ENCODE results near the gene RIPOR2. TPM values are rescaled to one million over a fixed set of nuclear protein-coding genes. Genes with fewer than 3 reads are reported as not detected.
A peak's percentile ranks its signal among the peaks of the same experiment; 100 is the strongest.

Gene RIPOR2
- total RNA-seq, 1 donor from 2014 or later: 9.4 TPM

DNA sequence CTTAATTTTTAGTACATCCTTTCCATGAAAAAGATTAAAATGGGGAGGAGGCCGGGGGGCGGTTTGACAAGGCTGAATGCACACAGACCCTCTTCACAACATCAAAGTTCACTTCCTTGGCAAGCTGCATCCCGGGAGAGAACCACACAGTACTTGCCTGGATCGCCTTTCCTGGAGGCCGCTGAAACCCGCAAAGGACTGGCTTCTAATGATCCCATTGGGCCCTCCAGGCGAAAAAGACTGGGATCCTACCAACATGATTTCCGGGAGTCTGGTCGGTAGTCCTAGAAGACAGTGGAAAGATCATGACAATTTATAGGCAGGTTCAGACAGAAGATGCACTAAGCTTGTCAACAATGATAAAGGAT, 60.2 kb downstream of the RIPOR2 start:
- no peak overlapping the region for H3K4me3 Mint-ChIP-seq (ENCODE audit: low read depth)
- no peak for DNase-seq (ENCODE audit: low spot score)
- H3K36me3 Mint-ChIP-seq (ENCODE audit: low read depth): peaks cover 87% of the 10 kb centered on the region
- peaks cover 7% of the 10 kb centered on the region for H3K4me1 Mint-ChIP-seq (ENCODE audit: low read depth)
- no peak overlapping the region for H3K27ac Mint-ChIP-seq
- H3K9me3 Mint-ChIP-seq: peaks cover 25% of the 10 kb centered on the region
- H3K27me3 Mint-ChIP-seq (ENCODE audit: low read depth): no peaks in the 10 kb centered on the region
- intact Hi-C loops (cut with micrococcal nuclease): no loop called here

DNA sequence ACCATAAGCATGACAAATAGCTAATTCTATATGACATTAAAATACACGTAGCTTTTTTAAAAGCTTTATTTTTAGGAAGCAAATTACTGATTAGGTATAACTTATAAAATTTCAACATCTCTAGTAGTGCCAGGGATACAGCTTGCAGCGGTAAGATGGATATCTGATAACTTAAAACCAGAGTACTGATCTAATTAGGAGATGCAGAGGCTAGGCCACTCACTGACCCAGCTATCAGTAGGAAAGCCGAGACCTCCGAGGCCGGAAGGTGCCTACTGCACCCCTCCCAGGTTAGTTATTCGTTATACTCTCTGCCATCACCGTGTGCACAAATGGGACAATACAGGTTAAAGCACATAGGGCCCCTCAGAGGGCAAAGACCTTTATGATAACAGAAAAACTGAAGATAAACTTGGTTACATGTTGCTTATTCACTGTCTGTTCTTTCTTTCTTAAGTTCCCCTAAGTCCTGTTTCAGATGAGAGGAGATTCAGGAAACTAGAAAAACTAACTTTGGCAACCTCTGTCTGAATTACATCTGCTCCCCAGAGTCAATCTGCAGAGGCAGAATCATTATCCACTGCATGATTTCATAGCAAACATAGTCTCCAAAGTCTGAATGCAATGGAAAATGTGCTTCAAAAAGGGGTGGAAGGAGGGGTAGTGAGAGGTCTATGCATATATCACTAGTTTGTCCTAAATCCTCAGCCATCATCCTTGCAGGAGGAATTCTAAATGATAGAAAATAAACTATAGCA, 60.8 kb downstream of the RIPOR2 start:
- H3K36me3 Mint-ChIP-seq (ENCODE audit: low read depth): peaks cover 86% of the 10 kb centered on the region

DNA sequence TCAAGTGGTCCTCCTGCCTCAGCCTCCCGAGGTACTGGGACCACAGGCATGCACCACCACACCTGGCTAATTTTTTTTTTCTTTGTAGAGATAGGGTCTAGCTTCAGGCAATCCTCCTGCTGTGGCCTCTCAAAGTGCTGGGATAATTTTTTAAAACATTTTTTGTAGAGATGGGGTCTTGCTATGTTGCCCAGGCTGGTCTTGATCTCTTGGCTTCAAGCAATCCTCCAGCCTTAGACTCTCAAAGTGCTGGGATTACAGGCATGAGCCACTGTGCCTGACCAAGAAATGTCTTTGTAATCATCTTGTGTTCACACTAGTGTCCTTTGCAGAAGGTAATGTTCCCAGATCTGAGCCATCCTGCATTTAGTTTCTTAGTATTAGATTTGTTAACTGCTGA, 61.6 kb downstream of the RIPOR2 start:
- Mint-ChIP-seq H3K36me3 (ENCODE audit: low read depth) (peaks cover 79% of the 10 kb centered on the region), H3K4me1 (ENCODE audit: low read depth) (peaks cover 3% of the 10 kb centered on the region), H3K4me3 (ENCODE audit: low read depth) (no peak overlapping the region), H3K27me3 (ENCODE audit: low read depth) (no peaks in the 10 kb centered on the region), H3K9me3 (peaks cover 21% of the 10 kb centered on the region), H3K27ac (no peak overlapping the region)
- no peak for DNase-seq (ENCODE audit: low spot score)
- intact Hi-C loops (cut with micrococcal nuclease): no loop called here

More for the DNA sequence above, 60.8 kb downstream of the RIPOR2 start:
- Mint-ChIP-seq H3K4me3 (ENCODE audit: low read depth) (no peak overlapping the region), H3K4me1 (ENCODE audit: low read depth) (peaks cover 5% of the 10 kb centered on the region), H3K9me3 (peaks cover 25% of the 10 kb centered on the region), H3K27me3 (ENCODE audit: low read depth) (no peaks in the 10 kb centered on the region), H3K27ac (no peak overlapping the region)
- no peak for DNase-seq (ENCODE audit: low spot score)
- intact Hi-C loops (cut with micrococcal nuclease): no loop called here

DNA sequence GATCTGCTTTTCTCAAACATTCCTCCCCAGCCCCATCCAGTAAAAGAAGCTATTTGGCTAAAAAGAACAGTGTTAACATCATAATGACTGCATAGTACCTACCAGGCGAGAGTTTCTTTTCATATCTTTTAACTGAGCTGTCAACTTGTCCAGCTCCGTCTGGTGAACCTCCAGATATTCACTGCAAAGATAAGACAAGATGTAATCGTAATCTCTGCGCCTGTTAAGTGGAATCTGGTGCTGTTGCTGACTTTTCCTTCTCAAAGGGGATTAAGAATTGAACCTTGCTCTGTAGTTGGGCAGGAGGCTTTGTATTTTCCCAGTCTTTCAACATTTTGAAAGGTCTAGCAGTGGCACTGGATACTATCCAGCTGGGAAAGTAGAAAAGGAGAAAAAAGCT, 63.0 kb downstream of the RIPOR2 start:
- DNase-seq (ENCODE audit: low spot score): no peak
- Mint-ChIP-seq H3K36me3 (ENCODE audit: low read depth) (peaks cover 79% of the 10 kb centered on the region), H3K4me3 (ENCODE audit: low read depth) (no peak overlapping the region), H3K9me3 (peaks cover 13% of the 10 kb centered on the region), H3K27ac (no peak overlapping the region), H3K4me1 (ENCODE audit: low read depth) (peaks cover 6% of the 10 kb centered on the region), H3K27me3 (ENCODE audit: low read depth) (no peaks in the 10 kb centered on the region)
- intact Hi-C loops (cut with micrococcal nuclease): no loop called here

DNA sequence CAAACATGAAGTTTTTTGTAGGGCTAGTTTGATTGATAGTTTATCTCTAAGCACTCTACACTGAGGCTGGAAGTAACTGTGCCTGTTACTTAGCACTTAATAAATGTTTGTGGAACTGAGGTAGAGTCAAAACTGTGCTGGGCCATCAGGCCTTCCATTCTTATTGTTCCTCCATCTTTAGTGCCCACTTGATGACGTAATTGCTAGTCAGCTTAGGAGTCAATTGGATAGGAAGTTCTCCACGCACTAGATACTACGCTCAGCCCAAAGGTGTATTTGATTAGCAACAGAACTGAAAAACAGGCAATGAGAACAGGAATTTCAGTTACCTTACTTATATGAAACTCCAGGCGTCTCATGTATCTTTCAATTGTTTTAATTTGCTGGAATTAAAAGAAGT, 67.0 kb downstream of the RIPOR2 start:
- peaks cover 8% of the 10 kb centered on the region for H3K4me1 Mint-ChIP-seq (ENCODE audit: low read depth)
- H3K27ac Mint-ChIP-seq: no peak overlapping the region
- intact Hi-C loops (cut with micrococcal nuclease): no loop called here
- no peaks in the 10 kb centered on the region for H3K9me3 Mint-ChIP-seq
- H3K27me3 Mint-ChIP-seq (ENCODE audit: low read depth): no peaks in the 10 kb centered on the region
- H3K36me3 Mint-ChIP-seq (ENCODE audit: low read depth): peaks cover 63% of the 10 kb centered on the region
- DNase-seq (ENCODE audit: low spot score): no peak
- no peak overlapping the region for H3K4me3 Mint-ChIP-seq (ENCODE audit: low read depth)

DNA sequence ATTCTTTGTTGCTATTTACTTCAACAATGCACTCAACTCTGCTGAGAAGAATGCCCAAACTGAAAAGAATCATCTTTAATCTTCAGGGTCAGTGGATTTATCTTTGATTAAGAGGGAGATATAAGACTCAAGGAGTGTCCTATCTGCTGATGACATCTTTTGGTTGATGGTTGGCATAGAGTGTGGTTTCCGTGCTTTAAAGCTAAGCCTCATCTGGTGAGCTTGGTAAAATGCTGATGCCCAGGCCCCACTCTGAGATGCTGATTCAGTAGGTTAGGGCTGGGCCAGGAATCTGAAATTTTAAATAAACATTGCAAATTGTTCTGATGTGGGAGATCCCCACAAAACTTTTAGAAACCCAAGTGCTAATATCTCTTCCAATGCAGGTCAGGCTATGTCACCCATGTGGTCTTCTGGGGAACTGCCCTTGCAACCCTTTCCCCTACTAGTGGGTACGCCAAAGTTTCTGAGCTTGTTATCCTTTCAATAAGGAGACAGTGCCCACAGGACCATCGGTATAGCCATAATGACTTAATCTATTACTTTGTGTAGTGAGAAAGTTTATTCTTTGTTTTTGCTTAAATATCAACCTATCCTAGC, 68.6 kb downstream of the RIPOR2 start:
- intact Hi-C loops (cut with micrococcal nuclease): no loop called here
- no peaks in the 10 kb centered on the region for H3K9me3 Mint-ChIP-seq
- no peak for DNase-seq (ENCODE audit: low spot score)
- H3K4me3 Mint-ChIP-seq (ENCODE audit: low read depth): no peak overlapping the region
- peaks cover 14% of the 10 kb centered on the region for H3K4me1 Mint-ChIP-seq (ENCODE audit: low read depth)
- H3K27me3 Mint-ChIP-seq (ENCODE audit: low read depth): no peaks in the 10 kb centered on the region
- H3K27ac Mint-ChIP-seq: no peak overlapping the region
- H3K36me3 Mint-ChIP-seq (ENCODE audit: low read depth): peaks cover 56% of the 10 kb centered on the region

DNA sequence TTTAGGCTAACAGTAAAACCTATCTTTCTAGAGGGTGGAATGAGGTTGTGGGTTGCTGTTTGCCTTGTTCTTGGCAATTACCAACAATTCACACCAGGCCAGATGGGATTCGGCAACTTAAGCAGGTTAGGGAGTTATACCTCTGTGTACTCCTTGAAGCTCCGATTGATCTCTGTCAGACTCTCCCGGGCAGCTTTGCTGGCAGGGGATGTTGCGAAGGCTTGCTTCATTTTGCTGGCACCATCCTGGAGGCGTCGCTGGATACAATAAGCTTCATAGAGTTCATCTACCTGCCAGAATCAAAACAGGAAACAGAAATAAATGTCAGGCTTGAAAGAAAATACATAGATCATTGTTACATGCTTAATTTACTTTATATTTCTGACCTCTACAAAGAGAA, 70.6 kb downstream of the RIPOR2 start:
- Mint-ChIP-seq H3K9me3 (no peaks in the 10 kb centered on the region), H3K27ac (no peak overlapping the region), H3K4me3 (ENCODE audit: low read depth) (no peak overlapping the region), H3K27me3 (ENCODE audit: low read depth) (no peaks in the 10 kb centered on the region), H3K36me3 (ENCODE audit: low read depth) (peaks cover 62% of the 10 kb centered on the region), H3K4me1 (ENCODE audit: low read depth) (peaks cover 27% of the 10 kb centered on the region)
- intact Hi-C loops (cut with micrococcal nuclease): no loop called here
- DNase-seq (ENCODE audit: low spot score): no peak

DNA sequence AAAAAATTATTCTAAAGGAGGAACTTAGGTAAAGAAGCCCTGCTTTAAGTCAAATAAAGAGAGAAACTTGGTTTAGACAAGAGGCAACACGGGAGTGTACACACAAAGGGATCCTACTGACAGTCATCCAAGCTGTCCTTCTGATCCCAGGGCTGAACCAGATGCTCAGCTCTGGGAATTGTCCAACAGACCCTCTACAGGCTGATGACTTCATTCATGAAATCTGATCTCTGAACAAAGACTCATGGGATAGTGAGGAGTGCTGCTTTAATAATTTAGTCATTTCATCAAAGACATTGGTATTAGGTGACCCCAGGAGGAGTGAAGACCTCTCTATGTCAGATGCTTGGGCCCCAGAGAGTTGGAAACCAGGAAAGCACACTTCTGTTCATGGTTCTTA, 71.4 kb downstream of the RIPOR2 start:
- H3K4me3 Mint-ChIP-seq (ENCODE audit: low read depth): no peak overlapping the region
- H3K36me3 Mint-ChIP-seq (ENCODE audit: low read depth): peaks cover 70% of the 10 kb centered on the region
- no peaks in the 10 kb centered on the region for H3K27me3 Mint-ChIP-seq (ENCODE audit: low read depth)
- no peak overlapping the region for H3K27ac Mint-ChIP-seq
- no peaks in the 10 kb centered on the region for H3K9me3 Mint-ChIP-seq
- intact Hi-C loops (cut with micrococcal nuclease): no loop called here
- DNase-seq (ENCODE audit: low spot score): no peak
- H3K4me1 Mint-ChIP-seq (ENCODE audit: low read depth): peaks cover 35% of the 10 kb centered on the region

DNA sequence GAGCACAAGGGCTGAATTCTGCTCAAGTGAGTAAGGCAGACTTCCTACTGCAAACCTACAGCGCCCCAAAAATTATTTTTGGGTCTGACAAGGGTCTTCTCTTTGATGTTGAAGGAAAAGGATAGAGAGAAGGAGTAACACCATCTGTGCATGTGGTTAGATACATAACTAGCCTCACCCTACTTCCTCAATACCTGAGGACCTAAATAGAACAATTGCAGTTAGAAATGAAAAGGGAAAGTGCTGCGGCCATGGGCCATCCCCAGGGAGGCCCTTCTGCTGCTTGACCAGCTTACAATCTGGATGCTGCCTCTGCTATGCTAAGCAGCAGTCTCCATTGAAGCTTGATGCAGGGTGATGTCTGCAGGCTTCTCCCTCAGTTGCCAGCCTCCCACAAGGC, 73.8 kb downstream of the RIPOR2 start:
- intact Hi-C loops (cut with micrococcal nuclease): no loop called here
- H3K36me3 Mint-ChIP-seq (ENCODE audit: low read depth): peaks cover 69% of the 10 kb centered on the region
- no peak for DNase-seq (ENCODE audit: low spot score)
- H3K9me3 Mint-ChIP-seq: no peaks in the 10 kb centered on the region
- no peak overlapping the region for H3K4me3 Mint-ChIP-seq (ENCODE audit: low read depth)
- H3K4me1 Mint-ChIP-seq (ENCODE audit: low read depth): peaks cover 55% of the 10 kb centered on the region
- no peaks in the 10 kb centered on the region for H3K27me3 Mint-ChIP-seq (ENCODE audit: low read depth)
- H3K27ac Mint-ChIP-seq: no peak overlapping the region

DNA sequence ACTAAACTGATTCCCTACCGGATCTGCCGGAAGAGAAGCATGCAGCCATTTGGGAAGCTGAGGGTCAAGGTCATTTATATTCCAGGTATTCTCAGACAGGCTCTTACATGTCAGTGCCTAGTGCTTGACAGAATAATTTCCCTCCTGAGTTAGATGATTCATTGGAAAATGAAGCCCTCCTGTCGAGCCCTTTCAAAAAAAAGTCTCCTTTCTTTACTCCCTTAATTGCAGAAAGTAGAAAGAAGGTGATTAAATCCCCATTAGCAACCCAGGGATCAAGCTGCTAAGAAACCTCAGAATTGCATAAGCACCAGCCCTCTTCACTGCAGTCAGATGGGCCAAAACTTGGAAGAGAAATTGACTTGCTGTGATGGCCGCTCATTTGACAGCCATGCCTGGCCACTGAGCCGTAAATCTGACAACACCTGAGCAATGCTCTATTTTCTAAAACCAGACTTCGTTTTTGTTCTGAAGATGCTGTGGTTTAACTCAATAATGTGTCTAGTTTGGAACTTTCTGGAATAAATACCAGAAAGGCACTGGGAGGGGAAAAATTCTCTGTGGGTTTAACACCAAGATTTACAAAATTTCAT, 76.1 kb downstream of the RIPOR2 start:
- H3K36me3 Mint-ChIP-seq (ENCODE audit: low read depth): peaks cover 62% of the 10 kb centered on the region

DNA sequence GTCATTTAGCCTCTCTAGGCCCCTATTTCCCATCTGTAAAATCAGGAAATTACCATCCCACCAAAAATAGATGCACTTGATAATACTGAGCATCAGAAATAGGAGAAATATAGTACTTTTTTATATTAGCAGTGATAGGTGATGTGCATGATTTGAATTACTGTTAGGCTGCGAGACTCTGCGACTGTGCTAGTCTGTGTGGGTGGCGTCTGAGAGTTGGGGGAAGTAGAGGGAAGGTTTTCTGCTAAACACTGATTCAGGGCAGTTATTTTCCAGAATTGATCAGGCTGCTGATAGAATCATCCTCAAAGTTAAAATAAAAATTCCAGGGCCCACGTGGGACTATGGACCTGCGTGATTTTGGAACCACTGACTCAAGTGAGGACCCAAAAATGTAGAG, 76.6 kb downstream of the RIPOR2 start:
- H3K27me3 Mint-ChIP-seq (ENCODE audit: low read depth): no peaks in the 10 kb centered on the region
- DNase-seq (ENCODE audit: low spot score): no peak
- no peaks in the 10 kb centered on the region for H3K9me3 Mint-ChIP-seq
- intact Hi-C loops (cut with micrococcal nuclease): loop anchor here (5.0 kb wide), 1 partner anchor 308 kb away; no protein-coding TSS in a partner anchor
- H3K36me3 Mint-ChIP-seq (ENCODE audit: low read depth): peaks cover 57% of the 10 kb centered on the region
- H3K4me3 Mint-ChIP-seq (ENCODE audit: low read depth): no peak overlapping the region
- peak overlapping the region; percentile 40 for H3K27ac Mint-ChIP-seq
- H3K4me1 Mint-ChIP-seq (ENCODE audit: low read depth): peaks cover 64% of the 10 kb centered on the region

More for the DNA sequence above, 76.1 kb downstream of the RIPOR2 start:
- Mint-ChIP-seq H3K9me3 (no peaks in the 10 kb centered on the region), H3K4me1 (ENCODE audit: low read depth) (peaks cover 64% of the 10 kb centered on the region), H3K27me3 (ENCODE audit: low read depth) (no peaks in the 10 kb centered on the region), H3K4me3 (ENCODE audit: low read depth) (no peak overlapping the region), H3K27ac (no peak overlapping the region)
- DNase-seq (ENCODE audit: low spot score): no peak
- intact Hi-C loops (cut with micrococcal nuclease): loop anchor here (5.0 kb wide), 1 partner anchor 308 kb away; no protein-coding TSS in a partner anchor

DNA sequence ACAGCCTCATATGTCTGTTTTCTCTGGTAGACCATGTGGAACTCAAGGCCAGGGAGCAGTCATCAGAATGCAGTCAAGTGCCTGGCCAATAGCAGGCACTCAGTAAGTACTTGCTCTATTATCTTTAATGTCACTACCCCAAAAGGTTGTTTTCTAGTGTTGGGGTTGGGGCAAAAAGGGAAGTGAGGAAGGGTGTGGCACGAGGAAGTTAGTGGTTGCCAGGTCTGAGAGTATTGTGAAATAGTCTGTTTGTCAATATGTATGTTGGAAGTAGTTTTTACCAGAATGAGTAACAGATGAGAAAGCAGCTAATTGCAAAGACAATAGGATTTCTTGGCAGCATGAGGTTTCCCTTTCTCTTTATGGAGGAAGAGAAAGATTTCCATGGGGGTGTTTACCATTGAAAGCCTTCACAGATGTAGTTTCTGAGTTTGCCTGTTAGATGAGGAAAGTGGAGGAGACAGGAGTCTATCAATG, 77.5 kb downstream of the RIPOR2 start:
- Mint-ChIP-seq H3K4me3 (ENCODE audit: low read depth) (peak overlapping the region; percentile 45), H3K36me3 (ENCODE audit: low read depth) (peaks cover 57% of the 10 kb centered on the region), H3K27ac (peak overlapping the region; percentile 78), H3K27me3 (ENCODE audit: low read depth) (no peaks in the 10 kb centered on the region), H3K4me1 (ENCODE audit: low read depth) (peaks cover 64% of the 10 kb centered on the region), H3K9me3 (no peaks in the 10 kb centered on the region)
- peak; percentile 48 for DNase-seq (ENCODE audit: low spot score)
- intact Hi-C loops (cut with micrococcal nuclease): loop anchor here (5.0 kb wide), 1 partner anchor 309 kb away; no protein-coding TSS in a partner anchor

Measured in activated T-helper 2 cell treated with anti-CD3 and anti-CD28 coated beads, Interferon-gamma antibody, Interleukin-2, Interleukin-4, amounts not matched to agents 10 μg/mL and 5 μg/mL and 100 μg/mL, durations not matched to agents 14 hours and 24 hours and 36 hours (primary cell).